Measurements from ENCODE around the gene OPN1MW3.
"Not testable (repeated sequence)": the region's sequence is repeated elsewhere in the genome, so short reads cannot be mapped to it uniquely, and the experiment has no call there.

OPN1MW3 gene

DNA sequence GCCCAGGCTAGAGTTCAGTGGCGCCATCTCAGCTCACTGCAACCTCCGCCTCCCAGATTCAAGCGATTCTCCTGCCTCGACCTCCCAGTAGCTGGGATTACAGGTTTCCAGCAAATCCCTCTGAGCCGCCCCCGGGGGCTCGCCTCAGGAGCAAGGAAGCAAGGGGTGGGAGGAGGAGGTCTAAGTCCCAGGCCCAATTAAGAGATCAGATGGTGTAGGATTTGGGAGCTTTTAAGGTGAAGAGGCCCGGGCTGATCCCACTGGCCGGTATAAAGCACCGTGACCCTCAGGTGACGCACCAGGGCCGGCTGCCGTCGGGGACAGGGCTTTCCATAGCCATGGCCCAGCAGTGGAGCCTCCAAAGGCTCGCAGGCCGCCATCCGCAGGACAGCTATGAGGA lies at the start of gene OPN1MW3:
Gene OPN1MW3, plus strand, starts transcription at position 301 of the 400 bp plus-strand sequence. Its CDS starts 38 bp downstream, at position 339.
- not testable (repeated sequence) for DNase-seq (ENCODE audit: low read depth in 2 of 2)

DNA sequence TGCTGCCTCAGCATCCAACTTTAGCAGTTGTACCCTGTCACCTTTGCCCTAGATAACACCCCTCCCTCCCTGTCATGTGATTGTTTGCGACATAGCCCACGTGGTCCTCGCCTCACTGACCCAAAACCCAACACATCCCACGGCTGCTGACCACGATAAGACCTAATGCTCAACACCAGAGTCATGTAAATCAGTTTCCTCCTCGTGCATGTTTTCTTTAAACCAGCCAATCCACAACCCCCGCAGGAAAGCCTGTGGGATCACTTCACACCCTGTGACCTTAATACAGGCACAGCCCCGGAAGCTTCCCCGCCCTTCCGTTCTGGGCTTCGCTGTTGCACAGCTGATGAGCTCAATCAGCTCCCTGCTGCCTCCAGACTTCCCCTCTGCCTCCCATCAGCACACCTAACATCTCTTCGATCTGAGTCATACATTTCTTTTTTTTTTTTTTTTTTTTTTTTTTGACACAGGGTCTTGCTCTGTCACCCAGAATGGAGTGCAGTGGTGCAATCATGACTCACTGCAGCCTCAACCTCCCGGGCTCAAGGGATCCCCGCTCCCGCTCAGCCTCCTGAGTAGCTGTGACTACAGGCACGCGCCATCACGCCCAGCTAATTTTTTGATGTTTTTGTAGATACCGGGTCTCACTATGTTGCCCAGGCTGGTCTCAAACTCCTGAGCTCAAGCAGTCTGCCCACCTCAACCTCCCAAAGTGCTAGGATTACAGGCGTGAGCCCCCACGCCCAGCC lies 47.5 kb upstream of the OPN1MW3 start:
- DNase-seq (ENCODE audit: low read depth in 2 of 2), result not testable (repeated sequence)

- DNase-seq (ENCODE audit: low read depth in 2 of 2), result not testable (repeated sequence)
Measured at GRCh38 chrX:154211057-154211456, 46.3 kb upstream of the OPN1MW3 start.

DNA sequence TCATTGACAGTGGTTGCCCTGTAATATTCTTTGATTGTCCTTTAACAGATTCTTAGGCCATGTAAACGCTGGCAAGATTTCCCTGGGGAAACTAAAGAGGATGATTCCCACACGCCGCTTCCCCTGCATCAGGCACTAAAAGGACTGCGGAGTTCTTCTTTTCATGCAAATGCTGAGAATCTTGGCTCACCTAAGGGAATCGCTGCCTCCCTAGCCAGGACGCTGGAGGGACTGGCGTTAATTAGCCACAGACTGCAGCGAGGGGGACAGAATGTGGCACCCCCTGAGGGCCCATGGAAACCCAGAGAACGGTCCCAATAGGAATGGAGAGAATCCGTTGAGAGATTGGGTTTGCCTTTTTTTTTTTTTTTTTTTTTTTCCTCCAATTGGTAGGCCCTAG lies 45.9 kb upstream of the OPN1MW3 start:
- not testable (repeated sequence) for DNase-seq (ENCODE audit: low read depth in 2 of 2)

- not testable (repeated sequence) for DNase-seq (ENCODE audit: low read depth in 2 of 2)
Measured at GRCh38 chrX:154219456-154219855, 37.9 kb upstream of the OPN1MW3 start, which contains the start of gene OPN1MW2. TSS of gene OPN1MW2 (plus strand) at chrX:154219756. CDS start at chrX:154219816, 60 bp downstream.

DNA sequence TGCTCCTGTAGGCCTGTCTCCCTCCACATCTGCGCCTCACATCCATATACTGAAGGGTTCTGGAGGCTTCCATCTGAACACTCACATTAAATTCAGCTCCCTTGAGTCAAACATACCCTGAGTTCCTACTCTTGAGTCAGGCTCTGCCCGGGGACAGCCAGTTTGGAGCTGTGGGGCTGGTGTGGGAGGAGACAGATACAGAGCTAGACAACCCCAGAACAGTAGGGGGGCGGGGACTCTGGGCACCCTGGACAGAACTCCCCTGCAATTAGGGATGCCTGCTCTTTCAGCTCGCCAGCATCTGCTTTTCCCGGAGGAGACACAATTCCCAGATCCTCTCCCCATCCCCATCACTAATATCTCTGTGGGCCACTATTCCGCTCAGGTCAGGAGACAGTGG lies 32.1 kb upstream of the OPN1MW3 start:
- not testable (repeated sequence) for DNase-seq (ENCODE audit: low read depth in 2 of 2)

DNA sequence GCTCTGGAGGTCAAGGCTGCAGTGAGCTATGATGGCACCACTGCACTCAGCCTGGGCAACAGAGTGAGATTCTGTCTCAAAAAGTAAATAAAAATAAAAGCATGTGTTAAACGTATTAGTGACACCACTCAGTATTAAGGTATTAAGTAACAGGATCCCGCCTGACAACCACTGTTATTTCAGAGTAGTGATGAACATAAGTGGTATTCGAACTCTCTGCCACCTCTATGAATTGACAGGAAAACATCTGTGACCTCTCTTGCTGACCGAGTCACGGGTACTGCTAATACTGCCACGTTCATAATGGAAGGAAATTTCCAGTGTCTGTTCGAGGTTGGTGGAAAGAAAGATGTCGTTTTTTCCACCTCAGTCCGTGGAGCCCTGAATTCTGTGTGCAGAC lies 30.7 kb upstream of the OPN1MW3 start:
- DNase-seq (ENCODE audit: low read depth in 2 of 2), result not testable (repeated sequence)

- not testable (repeated sequence) for DNase-seq (ENCODE audit: low read depth in 2 of 2)
Measured at GRCh38 chrX:154231443-154231842, 25.9 kb upstream of the OPN1MW3 start.

GRCh38 chrX:154233620-154234019 lies 23.8 kb upstream of the OPN1MW3 start:
- DNase-seq (ENCODE audit: low read depth in 2 of 2), result not testable (repeated sequence)

GRCh38 chrX:154238939-154239559 lies 18.3 kb upstream of the OPN1MW3 start:
- not testable (repeated sequence) for DNase-seq (ENCODE audit: low read depth in 2 of 2)

DNA sequence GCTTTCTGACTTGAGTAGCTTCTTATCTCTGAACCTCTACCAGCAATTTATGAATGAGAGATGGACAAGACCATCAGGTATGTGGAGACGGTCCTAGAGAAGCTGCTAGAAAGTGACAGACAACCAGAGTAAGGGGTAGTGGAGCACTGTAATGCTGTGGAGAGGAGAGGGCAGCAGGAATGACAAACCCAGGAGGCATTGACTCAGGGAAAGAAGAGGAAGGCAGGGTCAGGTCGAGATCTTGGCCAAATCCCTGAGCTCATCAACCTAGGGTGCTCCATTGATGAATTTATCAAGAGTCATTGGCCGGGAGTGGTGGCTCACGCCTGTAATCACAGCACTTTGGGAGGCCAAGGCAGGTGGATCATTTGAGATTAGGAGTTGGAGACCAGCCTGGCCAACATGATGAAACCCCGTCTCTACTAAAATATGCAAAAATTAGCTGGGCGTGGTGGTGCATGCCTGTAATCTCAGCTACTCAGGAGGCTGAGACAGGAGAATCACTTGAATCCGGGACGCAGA lies 17.3 kb upstream of the OPN1MW3 start:
- not testable (repeated sequence) for DNase-seq (ENCODE audit: low read depth in 2 of 2)

- DNase-seq (ENCODE audit: low read depth in 2 of 2), result not testable (repeated sequence)
Measured at GRCh38 chrX:154247377-154248045, 9.9 kb upstream of the OPN1MW3 start.

DNA sequence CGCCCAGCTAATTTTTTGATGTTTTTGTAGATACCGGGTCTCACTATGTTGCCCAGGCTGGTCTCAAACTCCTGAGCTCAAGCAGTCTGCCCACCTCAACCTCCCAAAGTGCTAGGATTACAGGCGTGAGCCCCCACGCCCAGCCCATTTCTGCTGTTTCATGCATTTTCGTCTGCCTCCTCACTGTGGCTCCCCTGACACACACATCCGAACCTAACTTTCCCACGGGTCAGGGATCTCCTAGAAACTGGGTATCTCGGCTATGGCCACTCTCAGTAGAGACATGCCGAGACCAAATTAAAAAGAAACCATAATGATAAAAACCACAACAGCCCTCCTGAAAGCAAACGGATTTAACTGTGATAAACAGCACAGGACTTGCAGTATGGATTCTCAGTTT lies 9.3 kb upstream of the OPN1MW3 start:
- DNase-seq (ENCODE audit: low read depth in 2 of 2), result not testable (repeated sequence)

GRCh38 chrX:154258711-154259110 lies 1.3 kb downstream of the OPN1MW3 start:
- not testable (repeated sequence) for DNase-seq (ENCODE audit: low read depth in 2 of 2)

DNA sequence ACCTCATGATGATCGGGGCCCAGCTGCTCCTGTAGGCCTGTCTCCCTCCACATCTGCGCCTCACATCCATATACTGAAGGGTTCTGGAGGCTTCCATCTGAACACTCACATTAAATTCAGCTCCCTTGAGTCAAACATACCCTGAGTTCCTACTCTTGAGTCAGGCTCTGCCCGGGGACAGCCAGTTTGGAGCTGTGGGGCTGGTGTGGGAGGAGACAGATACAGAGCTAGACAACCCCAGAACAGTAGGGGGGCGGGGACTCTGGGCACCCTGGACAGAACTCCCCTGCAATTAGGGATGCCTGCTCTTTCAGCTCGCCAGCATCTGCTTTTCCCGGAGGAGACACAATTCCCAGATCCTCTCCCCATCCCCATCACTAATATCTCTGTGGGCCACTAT lies 5.7 kb downstream of the OPN1MW3 start:
- not testable (repeated sequence) for DNase-seq (ENCODE audit: low read depth in 2 of 2)

DNA sequence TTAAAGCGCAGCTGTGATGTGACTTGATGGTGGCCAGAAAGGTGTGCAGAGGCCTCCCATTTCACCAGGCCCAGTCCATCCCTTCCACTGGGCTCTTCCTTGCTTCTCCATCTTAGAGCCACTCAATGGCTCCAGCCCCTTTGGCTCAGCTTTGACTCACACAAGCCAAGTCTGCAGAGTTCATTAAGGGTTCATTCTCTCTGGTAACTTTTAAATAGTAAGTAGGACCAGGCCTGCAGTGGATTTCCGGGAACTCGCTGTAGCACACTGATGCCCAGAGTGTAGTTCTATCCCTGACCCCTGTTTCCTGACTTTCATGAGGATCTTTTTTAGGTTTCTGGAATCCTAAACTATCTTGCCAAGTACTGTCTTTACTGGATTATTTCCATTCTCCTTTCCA lies 11.9 kb downstream of the OPN1MW3 start:
- not testable (repeated sequence) for DNase-seq (ENCODE audit: low read depth in 2 of 2)

DNA sequence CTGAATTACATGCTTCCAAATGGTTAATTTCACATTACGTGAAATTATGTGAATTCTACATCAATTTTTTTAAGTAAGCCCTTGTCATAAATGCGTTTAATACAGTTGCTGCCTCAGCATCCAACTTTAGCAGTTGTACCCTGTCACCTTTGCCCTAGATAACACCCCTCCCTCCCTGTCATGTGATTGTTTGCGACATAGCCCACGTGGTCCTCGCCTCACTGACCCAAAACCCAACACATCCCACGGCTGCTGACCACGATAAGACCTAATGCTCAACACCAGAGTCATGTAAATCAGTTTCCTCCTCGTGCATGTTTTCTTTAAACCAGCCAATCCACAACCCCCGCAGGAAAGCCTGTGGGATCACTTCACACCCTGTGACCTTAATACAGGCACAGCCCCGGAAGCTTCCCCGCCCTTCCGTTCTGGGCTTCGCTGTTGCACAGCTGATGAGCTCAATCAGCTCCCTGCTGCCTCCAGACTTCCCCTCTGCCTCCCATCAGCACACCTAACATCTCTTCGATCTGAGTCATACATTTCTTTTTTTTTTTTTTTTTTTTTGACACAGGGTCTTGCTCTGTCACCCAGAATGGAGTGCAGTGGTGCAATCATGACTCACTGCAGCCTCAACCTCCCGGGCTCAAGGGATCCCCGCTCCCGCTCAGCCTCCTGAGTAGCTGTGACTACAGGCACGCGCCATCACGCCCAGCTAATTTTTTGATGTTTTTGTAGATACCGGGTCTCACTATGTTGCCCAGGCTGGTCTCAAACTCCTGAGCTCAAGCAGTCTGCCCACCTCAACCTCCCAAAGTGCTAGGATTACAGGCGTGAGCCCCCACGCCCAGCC lies 27.3 kb downstream of the OPN1MW3 start:
- DNase-seq (ENCODE audit: low read depth in 2 of 2), result not testable (repeated sequence)

DNA sequence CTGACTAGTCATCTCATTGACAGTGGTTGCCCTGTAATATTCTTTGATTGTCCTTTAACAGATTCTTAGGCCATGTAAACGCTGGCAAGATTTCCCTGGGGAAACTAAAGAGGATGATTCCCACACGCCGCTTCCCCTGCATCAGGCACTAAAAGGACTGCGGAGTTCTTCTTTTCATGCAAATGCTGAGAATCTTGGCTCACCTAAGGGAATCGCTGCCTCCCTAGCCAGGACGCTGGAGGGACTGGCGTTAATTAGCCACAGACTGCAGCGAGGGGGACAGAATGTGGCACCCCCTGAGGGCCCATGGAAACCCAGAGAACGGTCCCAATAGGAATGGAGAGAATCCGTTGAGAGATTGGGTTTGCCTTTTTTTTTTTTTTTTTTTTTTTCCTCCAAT lies 29.0 kb downstream of the OPN1MW3 start:
- DNase-seq (ENCODE audit: low read depth in 2 of 2), result not testable (repeated sequence)

- DNase-seq (ENCODE audit: low read depth in 2 of 2), result no peak
Measured at GRCh38 chrX:154294791-154295574, 37.6 kb downstream of the OPN1MW3 start, which contains the start of gene TEX28. TSS of gene TEX28 (minus strand) at chrX:154295124. CDS start at chrX:154292117, 3,007 bp downstream.

GRCh38 chrX:154295664-154296310 lies 38.4 kb downstream of the OPN1MW3 start, which contains the start of gene TKTL1:
TSS of gene TKTL1 (plus strand) at chrX:154295795. CDS start at chrX:154295860, 65 bp downstream.
- DNase-seq (ENCODE audit: low read depth in 2 of 2), result no peak

Data from stimulated activated CD8-positive, alpha-beta memory T cell treated with anti-CD3 and anti-CD28 coated beads, Interleukin-15, amount 100 ng/mL, for 4 hours (primary cell).